Stimulated activated CD8-positive, alpha-beta memory T cell treated with anti-CD3 and anti-CD28 coated beads, Interleukin-4, amount 100 ng/mL, for 4 hours (primary cell): Measurements from ENCODE around the gene LAMTOR1.
"Not testable (repeated sequence)": the region's sequence is repeated elsewhere in the genome, so short reads cannot be mapped to it uniquely, and the experiment has no call there.

Source experiments
- DNase-seq, 2 donors: peaks; one replicate each; pipeline ENCODE4 v3.0.0-alpha.2; 2020; ENCODE audit warnings: low read depth in 2 of 2, low spot score in 1 of 2

The LAMTOR1 gene

GRCh38 chr11:72102946-72103753 lies at the start of gene LAMTOR1:
TSS of gene LAMTOR1 (minus strand) at chr11:72103297. CDS start at chr11:72103224, 73 bp downstream.
- DNase-seq, result peak; percentile 96 to 97

GRCh38 chr11:72150882-72151281 lies 47.8 kb upstream of the LAMTOR1 start:
- DNase-seq, result no peak

GRCh38 chr11:72146625-72147024 lies 43.5 kb upstream of the LAMTOR1 start:
- no peak for DNase-seq

- DNase-seq, result no peak
Observed at GRCh38 chr11:72144807-72145565, 41.9 kb upstream of the LAMTOR1 start.

GRCh38 chr11:72142543-72142942 lies 39.4 kb upstream of the LAMTOR1 start:
- DNase-seq, result not testable (repeated sequence)

GRCh38 chr11:72142086-72142485 lies 39.0 kb upstream of the LAMTOR1 start:
- DNase-seq, result not testable (repeated sequence)

GRCh38 chr11:72141066-72141465 lies 38.0 kb upstream of the LAMTOR1 start:
- no peak for DNase-seq

- DNase-seq, result no peak
Observed at GRCh38 chr11:72140661-72141060, 37.6 kb upstream of the LAMTOR1 start.

GRCh38 chr11:72139500-72139899 lies 36.4 kb upstream of the LAMTOR1 start:
- no peak for DNase-seq

GRCh38 chr11:72138821-72139390 lies 35.8 kb upstream of the LAMTOR1 start:
- DNase-seq, result no peak

GRCh38 chr11:72136684-72137262 lies 33.7 kb upstream of the LAMTOR1 start:
- no peak for DNase-seq

GRCh38 chr11:72135891-72136683 lies 33.0 kb upstream of the LAMTOR1 start:
- DNase-seq, result no peak

- DNase-seq, result not testable (repeated sequence)
Observed at GRCh38 chr11:72135473-72135872, 32.4 kb upstream of the LAMTOR1 start, which contains the start of gene FOLR3. TSS of gene FOLR3 (plus strand) at chr11:72135725. CDS start at chr11:72135953, 228 bp downstream.

- no peak for DNase-seq
Observed at GRCh38 chr11:72132646-72133045, 29.5 kb upstream of the LAMTOR1 start.

- no peak for DNase-seq
Observed at GRCh38 chr11:72129381-72129780, 26.3 kb upstream of the LAMTOR1 start.

GRCh38 chr11:72127923-72128322 lies 24.8 kb upstream of the LAMTOR1 start:
- DNase-seq, result no peak

GRCh38 chr11:72125956-72126355 lies 22.9 kb upstream of the LAMTOR1 start:
- DNase-seq, result no peak

- DNase-seq, result no peak
Observed at GRCh38 chr11:72124046-72124445, 20.9 kb upstream of the LAMTOR1 start.

GRCh38 chr11:72123117-72123653 lies 20.1 kb upstream of the LAMTOR1 start:
- no peak for DNase-seq

GRCh38 chr11:72122607-72123006 lies 19.5 kb upstream of the LAMTOR1 start:
- DNase-seq, result no peak
